H1 (cell line): ENCODE results near the gene S100A16. TPM values are rescaled to one million over a fixed set of nuclear protein-coding genes. Genes with fewer than 3 reads are reported as not detected.

Experiments used
- CHD7 ChIP-seq: fragments of 300-600 bp; sonication (generic); IDR thresholded peaks from 2 replicates; pipeline ENCODE4 v1.7.1; 2012; ENCODE audit warnings: low read length, moderate library complexity, mild to moderate bottlenecking, inconsistent platforms; ENCODE audit not compliant: insufficient replicate concordance
- MAX ChIP-seq: IDR thresholded peaks from 2 replicates; pipeline ENCODE4 v1.6.1; 2012; ENCODE audit warnings: inconsistent platforms
- RAD21 ChIP-seq, 2 experiments: IDR thresholded peaks in 1 of 2; conservative IDR thresholded peaks in 1 of 2; 2 replicates each; pipeline ENCODE4 v1.6.1; 2011; ENCODE audit warnings: low read depth in 2 of 2, low read length in 2 of 2, improper control_type of control experiment in 1 of 2, inconsistent platforms in 1 of 2, mild to moderate bottlenecking in 1 of 2, moderate library complexity in 1 of 2
- SIN3A ChIP-seq, 2 experiments: IDR thresholded peaks in 1 of 2; conservative IDR thresholded peaks in 1 of 2; 2 replicates each; pipeline ENCODE4 v1.6.1; 2011 to 2012; ENCODE audit warnings: low read length in 2 of 2, improper control_type of control experiment in 1 of 2, low read depth in 1 of 2, mild to moderate bottlenecking in 1 of 2
- TAF7 ChIP-seq: optimal IDR thresholded peaks from 2 replicates; pipeline ENCODE3; 2011; ENCODE audit warnings: low read depth, mild to moderate bottlenecking, inconsistent platforms, low read length, moderate library complexity, borderline replicate concordance
- TBP ChIP-seq: IDR thresholded peaks from 2 replicates; pipeline ENCODE4 v1.6.1; 2011; ENCODE audit warnings: low read depth, low read length, improper control_type of control experiment
- YY1 ChIP-seq: IDR thresholded peaks from 2 replicates; pipeline ENCODE4 v1.6.1; 2011; ENCODE audit warnings: low read depth, mild to moderate bottlenecking, low read length
- polyA plus RNA-seq, 7 experiments: library from polyadenylated mRNA; depleted of rRNA in 3 of 7; stranded (reverse) in 5 of 7; unstranded in 2 of 7; fragments of >200 nt in 5 of 7; fragments of 200-250 nt in 2 of 7; gene quantifications; 1 replicate in 5 of 7; 2 replicates in 1 of 7; 4 replicates in 1 of 7; pipeline versions ENCODE4 v1.2.1 to v1.2.3, GENCODE V29; 2011 to 2013; ENCODE audit warnings: missing spikeins in 2 of 7, mixed read lengths in 2 of 7
- total RNA-seq: library from RNA; stranded (reverse); fragmentation: NEBNext Ultra II Directional; extraction: Animal tissue kit (Norgen Biotek cat#: 25700); gene quantifications from 2 replicates; pipeline ENCODE4 v1.2.1, GENCODE V29; 2021

S100A16 gene
- total and polyA plus RNA-seq, 2 of the 8 experiments (the other 6 are each of a cell fraction or from before 2014, with no cell fraction given), result 14.9 to 61.4 TPM

GRCh38 chr1:153617663-153618062 lies 4.7 kb upstream of the S100A16 start (continued):
- TF ChIP-seq CHD7 (no peak), RAD21 (IDR thresholded peaks at IDR 0.05 in 1 of 2, conservative IDR thresholded peaks at IDR 0.05 in 1 of 2; ENCODE audit: low read depth in 2 of 2, low read length in 2 of 2) (peak; percentile 67 to 83), TBP (0 out of 2 replicates have a peak, but pooled peaks have one; percentile 33), YY1 (peak; percentile 75), TAF7 (no peak), SIN3A (conservative IDR thresholded peaks at IDR 0.05 in 1 of 2, IDR thresholded peaks at IDR 0.05 in 1 of 2; ENCODE audit: low read depth in 1 of 2, low read length in 2 of 2) (peak; percentile 59 to 86; a peak in 2 of 4 replicates), MAX (peak; percentile 71; the same call in 1 of the 2 replicates)
